ENCODE data around the gene ZKSCAN1. TPM values are rescaled to one million over a fixed set of nuclear protein-coding genes. Genes with fewer than 3 reads are reported as not detected.

The ZKSCAN1 gene
- total RNA-seq, 4 donors from 2014 or later, result 31.6 to 35.5 (median 31.7) TPM

DNA sequence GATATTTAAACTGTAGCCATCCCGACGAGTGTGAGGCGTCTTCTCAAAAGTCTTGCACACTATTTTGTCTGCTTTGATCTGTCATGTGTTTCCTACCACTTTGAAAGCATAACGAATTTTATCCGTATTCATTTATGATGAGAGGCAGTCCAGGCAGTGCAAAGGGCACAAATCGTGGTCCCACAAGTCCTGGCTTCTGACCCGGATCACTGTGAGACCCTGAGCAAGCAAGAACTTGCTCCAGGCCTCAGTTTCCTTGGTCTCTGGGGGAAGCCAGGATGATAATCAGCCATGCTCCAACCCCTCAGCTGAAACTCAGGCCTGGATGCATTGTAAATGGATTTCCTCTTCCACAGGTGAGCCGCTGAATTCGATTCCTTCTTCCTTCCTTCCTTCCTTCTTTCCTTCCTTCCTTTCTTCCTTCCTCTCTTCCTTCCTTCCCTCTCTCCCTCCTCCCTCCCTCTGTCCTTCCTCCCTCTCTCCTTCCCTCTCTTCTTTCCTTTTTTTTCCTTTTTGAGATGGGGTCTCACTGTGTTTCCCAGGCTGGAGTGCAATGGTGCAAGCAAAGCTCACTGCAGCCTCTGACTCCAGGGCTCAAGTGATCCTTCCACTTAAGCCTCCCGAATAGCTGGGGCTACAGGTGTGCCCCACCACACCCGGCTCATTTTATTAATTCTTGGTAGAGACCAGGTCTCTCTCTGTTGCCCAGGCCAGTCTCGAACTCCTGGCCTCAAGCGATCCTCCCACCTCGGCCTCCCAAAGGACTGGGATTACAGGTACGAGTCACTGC lies 18.4 kb upstream of the ZKSCAN1 start:
- TF ChIP-seq, protein P1, sequence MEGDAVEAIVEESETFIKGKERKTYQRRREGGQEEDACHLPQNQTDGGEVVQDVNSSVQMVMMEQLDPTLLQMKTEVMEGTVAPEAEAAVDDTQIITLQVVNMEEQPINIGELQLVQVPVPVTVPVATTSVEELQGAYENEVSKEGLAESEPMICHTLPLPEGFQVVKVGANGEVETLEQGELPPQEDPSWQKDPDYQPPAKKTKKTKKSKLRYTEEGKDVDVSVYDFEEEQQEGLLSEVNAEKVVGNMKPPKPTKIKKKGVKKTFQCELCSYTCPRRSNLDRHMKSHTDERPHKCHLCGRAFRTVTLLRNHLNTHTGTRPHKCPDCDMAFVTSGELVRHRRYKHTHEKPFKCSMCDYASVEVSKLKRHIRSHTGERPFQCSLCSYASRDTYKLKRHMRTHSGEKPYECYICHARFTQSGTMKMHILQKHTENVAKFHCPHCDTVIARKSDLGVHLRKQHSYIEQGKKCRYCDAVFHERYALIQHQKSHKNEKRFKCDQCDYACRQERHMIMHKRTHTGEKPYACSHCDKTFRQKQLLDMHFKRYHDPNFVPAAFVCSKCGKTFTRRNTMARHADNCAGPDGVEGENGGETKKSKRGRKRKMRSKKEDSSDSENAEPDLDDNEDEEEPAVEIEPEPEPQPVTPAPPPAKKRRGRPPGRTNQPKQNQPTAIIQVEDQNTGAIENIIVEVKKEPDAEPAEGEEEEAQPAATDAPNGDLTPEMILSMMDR (IDR thresholded peaks at IDR 0.05), result no peak
- TF ChIP-seq POLR2AphosphoS5 (IDR thresholded peaks at IDR 0.05), result no peak
- TF ChIP-seq POLR2A (IDR thresholded peaks at IDR 0.05), result no peak
- no peak for TF ChIP-seq EP300 (IDR thresholded peaks at IDR 0.05)
- WGBS, 2 donors (ENCODE audit: low coverage in 1 of 2), result 69 to 70% methylated on average over 14 to 15 of the region's 15 CpGs
- no peaks in the 10 kb centered on the region for H3K36me3 ChIP-seq
- H3K4me3 ChIP-seq, result peak overlapping the region; percentile 38 to 60
- ATAC-seq, result no peak
- no peaks in the 10 kb centered on the region for H3K9me3 ChIP-seq
- H3K27me3 ChIP-seq, result no peaks in the 10 kb centered on the region
- peak overlapping the region in 3 of 4 donors; percentile 65 to 78 (median 76) for H3K27ac ChIP-seq
- peaks cover 0 to 25% (median 0%) of the 10 kb centered on the region in 3 donors for H3K4me1 ChIP-seq

DNA sequence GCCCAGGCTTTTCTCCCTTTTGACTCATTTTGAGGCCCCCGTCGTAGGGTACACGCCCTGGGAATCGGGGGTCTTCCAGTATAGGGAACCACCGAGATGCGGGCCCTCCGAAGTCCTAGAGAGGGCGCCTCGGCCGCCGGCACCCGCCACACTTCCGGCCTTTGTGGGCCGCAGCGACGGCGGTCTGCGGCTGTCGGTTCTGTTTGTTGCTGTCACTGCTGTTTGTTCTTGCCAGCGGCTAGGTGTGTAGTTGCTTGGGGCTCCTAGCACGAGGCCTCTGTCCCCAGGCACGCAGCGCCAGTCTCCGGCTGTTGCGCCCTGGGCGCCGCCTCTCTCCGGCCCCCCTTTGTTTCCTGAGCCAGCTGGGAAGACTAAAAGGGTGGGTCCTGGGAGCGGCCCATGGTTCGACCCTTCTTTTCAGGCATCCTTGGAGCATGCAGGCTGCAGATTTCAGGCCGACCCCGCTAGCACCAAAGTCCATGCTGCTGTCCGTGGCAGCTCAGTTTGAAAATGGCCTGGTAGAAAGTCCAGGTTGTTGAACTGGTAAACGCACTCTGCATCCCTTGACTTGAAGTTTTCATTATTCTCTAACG lies 17.8 kb upstream of the ZKSCAN1 start:
- ATAC-seq, result peak; percentile 69

DNA sequence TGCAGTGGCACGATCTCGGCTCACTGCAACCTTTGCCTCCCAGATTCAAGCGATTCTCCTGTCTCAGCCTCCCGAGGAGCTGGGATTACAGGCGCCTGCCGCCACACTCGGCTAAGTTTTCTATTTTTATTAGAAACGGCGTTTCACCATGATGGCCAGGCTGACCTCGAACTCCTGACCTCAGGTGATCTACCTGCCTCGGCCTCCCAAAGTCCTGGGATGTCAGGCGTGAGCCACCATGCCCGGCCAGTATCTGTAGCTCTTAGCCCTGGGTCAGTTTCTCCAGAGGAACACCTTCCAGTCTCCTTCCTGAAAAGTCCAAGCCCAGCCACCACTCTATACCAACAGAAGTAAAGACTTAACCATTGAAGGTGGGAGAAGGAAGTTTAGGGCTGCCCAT lies 15.2 kb upstream of the ZKSCAN1 start:
- Histone ChIP-seq H3K27ac (no peak overlapping the region), H3K4me3 (no peak overlapping the region), H3K4me1 (peaks cover 0 to 16% (median 0%) of the 10 kb centered on the region in 3 donors), H3K9me3 (no peaks in the 10 kb centered on the region), H3K36me3 (no peaks in the 10 kb centered on the region), H3K27me3 (no peaks in the 10 kb centered on the region)
- no peak for ATAC-seq
- TF ChIP-seq, protein P1 (IDR thresholded peaks at IDR 0.05), result no peak
- no peak for TF ChIP-seq POLR2A (IDR thresholded peaks at IDR 0.05)
- TF ChIP-seq POLR2AphosphoS5 (IDR thresholded peaks at IDR 0.05), result no peak
- no peak for TF ChIP-seq EP300 (IDR thresholded peaks at IDR 0.05)
- WGBS, 2 donors (ENCODE audit: low coverage in 1 of 2), result 88% methylated on average over 5 of the region's 13 CpGs; no CpG with 5 or more reads in 1 of the 2 donors

More for the DNA sequence above, 17.8 kb upstream of the ZKSCAN1 start:
- peak overlapping the region; percentile 38 to 60 for H3K4me3 ChIP-seq
- H3K36me3 ChIP-seq, result no peaks in the 10 kb centered on the region
- WGBS, 2 donors (ENCODE audit: low coverage in 1 of 2), result 0 to 4% methylated on average over 2 to 14 of the region's 35 CpGs
- no peaks in the 10 kb centered on the region for H3K27me3 ChIP-seq
- no peak for TF ChIP-seq EP300 (IDR thresholded peaks at IDR 0.05)
- peak; percentile 50 for TF ChIP-seq POLR2AphosphoS5 (IDR thresholded peaks at IDR 0.05)
- peak; percentile 16 to 52 for TF ChIP-seq POLR2A (IDR thresholded peaks at IDR 0.05)
- TF ChIP-seq, protein P1 (IDR thresholded peaks at IDR 0.05), result peak in 3 of 4 experiments; percentile 50 to 58 (median 54)
- peaks cover 0 to 25% (median 0%) of the 10 kb centered on the region in 3 donors for H3K4me1 ChIP-seq
- H3K9me3 ChIP-seq, result no peaks in the 10 kb centered on the region
- H3K27ac ChIP-seq, result peak overlapping the region; percentile 25 to 78 (median 70)

GRCh38 chr7:100003711-100004661 lies 11.4 kb upstream of the ZKSCAN1 start:
- no peak overlapping the region for H3K27ac ChIP-seq
- WGBS, 2 donors (ENCODE audit: low coverage in 1 of 2), result 44 to 53% methylated on average over 4 to 12 of the region's 14 CpGs
- H3K4me3 ChIP-seq, result no peak overlapping the region
- TF ChIP-seq EP300 (IDR thresholded peaks at IDR 0.05), result no peak
- no peak for TF ChIP-seq POLR2AphosphoS5 (IDR thresholded peaks at IDR 0.05)
- TF ChIP-seq POLR2A (IDR thresholded peaks at IDR 0.05), result no peak
- TF ChIP-seq, protein P1 (IDR thresholded peaks at IDR 0.05), result no peak
- no peak for ATAC-seq
- no peaks in the 10 kb centered on the region for H3K4me1 ChIP-seq
- no peaks in the 10 kb centered on the region for H3K36me3 ChIP-seq
- H3K27me3 ChIP-seq, result no peaks in the 10 kb centered on the region
- H3K9me3 ChIP-seq, result no peaks in the 10 kb centered on the region

Measured in gastroesophageal sphincter (tissue), 4 donors.